NB4 (cell line): ENCODE data around the gene ZNF407.
A peak's percentile ranks its signal among the peaks of the same experiment; 100 is the strongest.

Source experiments
- DNase-seq: peaks from one replicate; pipeline ENCODE4 v3.0.0; 2010; ENCODE audit warnings: low read depth
- H3K4me3 ChIP-seq: one replicate; pipeline ENCODE4 v1.5.1; 2011; ENCODE audit warnings: mild to moderate bottlenecking, low read depth, low read length, moderate library complexity
- MYC ChIP-seq: IDR thresholded peaks from 2 replicates; pipeline ENCODE4 v1.6.1; 2011; ENCODE audit warnings: low read depth, low read length
- POLR2A ChIP-seq: IDR thresholded peaks from 2 replicates; pipeline ENCODE4 v1.6.1; 2011; ENCODE audit warnings: mild to moderate bottlenecking; ENCODE audit not compliant: insufficient read length; ENCODE audit errors: extremely low read depth
- TF ChIP-seq, protein P1 (sequence below): IDR thresholded peaks from 2 replicates; pipeline ENCODE4 v1.6.1; 2011; ENCODE audit warnings: low read depth, low read length
- TF ChIP-seq, protein P2 (sequence below): IDR thresholded peaks from one replicate; pipeline ENCODE4 v1.5.1; 2012; ENCODE audit warnings: low read depth, low read length

The ZNF407 gene

DNA sequence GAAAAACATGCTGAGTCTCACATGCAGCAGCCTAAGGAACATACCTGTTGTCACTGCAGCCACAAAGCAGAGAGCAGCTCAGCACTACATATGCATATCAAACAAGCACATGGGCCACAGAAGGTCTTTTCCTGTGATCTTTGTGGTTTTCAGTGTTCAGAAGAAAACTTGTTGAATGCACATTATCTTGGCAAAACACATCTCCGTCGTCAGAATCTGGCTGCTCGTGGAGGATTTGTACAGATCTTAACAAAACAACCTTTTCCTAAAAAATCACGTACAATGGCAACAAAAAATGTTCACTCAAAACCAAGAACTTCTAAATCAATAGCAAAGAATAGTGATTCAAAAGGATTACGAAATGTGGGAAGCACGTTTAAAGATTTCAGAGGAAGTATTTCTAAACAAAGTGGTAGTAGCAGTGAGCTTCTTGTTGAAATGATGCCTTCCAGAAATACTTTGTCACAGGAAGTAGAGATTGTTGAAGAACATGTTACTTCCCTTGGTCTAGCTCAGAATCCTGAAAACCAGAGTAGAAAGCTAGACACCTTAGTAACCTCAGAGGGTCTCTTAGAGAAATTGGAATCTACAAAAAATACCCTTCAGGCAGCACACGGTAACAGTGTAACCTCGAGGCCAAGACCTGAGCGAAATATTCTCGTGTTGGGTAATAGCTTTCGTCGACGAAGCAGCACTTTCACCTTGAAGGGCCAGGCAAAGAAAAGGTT, 34.1 kb downstream of the ZNF407 start:
- DNase-seq, result peak; percentile 42
- TF ChIP-seq POLR2A (no peak), MYC (no peak)
- TF ChIP-seq, protein P1, sequence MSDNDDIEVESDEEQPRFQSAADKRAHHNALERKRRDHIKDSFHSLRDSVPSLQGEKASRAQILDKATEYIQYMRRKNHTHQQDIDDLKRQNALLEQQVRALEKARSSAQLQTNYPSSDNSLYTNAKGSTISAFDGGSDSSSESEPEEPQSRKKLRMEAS, result no peak
- TF ChIP-seq, protein P2, sequence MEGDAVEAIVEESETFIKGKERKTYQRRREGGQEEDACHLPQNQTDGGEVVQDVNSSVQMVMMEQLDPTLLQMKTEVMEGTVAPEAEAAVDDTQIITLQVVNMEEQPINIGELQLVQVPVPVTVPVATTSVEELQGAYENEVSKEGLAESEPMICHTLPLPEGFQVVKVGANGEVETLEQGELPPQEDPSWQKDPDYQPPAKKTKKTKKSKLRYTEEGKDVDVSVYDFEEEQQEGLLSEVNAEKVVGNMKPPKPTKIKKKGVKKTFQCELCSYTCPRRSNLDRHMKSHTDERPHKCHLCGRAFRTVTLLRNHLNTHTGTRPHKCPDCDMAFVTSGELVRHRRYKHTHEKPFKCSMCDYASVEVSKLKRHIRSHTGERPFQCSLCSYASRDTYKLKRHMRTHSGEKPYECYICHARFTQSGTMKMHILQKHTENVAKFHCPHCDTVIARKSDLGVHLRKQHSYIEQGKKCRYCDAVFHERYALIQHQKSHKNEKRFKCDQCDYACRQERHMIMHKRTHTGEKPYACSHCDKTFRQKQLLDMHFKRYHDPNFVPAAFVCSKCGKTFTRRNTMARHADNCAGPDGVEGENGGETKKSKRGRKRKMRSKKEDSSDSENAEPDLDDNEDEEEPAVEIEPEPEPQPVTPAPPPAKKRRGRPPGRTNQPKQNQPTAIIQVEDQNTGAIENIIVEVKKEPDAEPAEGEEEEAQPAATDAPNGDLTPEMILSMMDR, result no peak
- no peak overlapping the region for H3K4me3 ChIP-seq

DNA sequence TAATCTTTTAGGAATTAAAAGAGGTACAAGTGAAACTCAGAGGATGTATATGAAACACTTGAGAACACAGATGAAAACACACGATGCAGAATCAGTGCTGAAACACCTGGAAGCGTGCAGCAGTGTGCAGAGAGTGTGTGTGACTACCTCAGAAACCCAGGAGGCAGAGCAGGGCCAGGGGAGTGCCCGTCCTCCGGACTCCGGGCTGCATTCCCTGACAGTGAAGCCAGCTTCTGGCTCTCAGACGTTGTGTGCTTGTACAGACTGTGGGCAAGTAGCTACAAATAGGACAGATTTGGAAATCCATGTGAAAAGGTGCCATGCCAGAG, 34.6 kb downstream of the ZNF407 start:
- H3K4me3 ChIP-seq, result no peak overlapping the region
- no peak for TF ChIP-seq POLR2A
- TF ChIP-seq, protein P1, result no peak
- TF ChIP-seq, protein P2, result no peak
- no peak for TF ChIP-seq MYC
- DNase-seq, result no peak

DNA sequence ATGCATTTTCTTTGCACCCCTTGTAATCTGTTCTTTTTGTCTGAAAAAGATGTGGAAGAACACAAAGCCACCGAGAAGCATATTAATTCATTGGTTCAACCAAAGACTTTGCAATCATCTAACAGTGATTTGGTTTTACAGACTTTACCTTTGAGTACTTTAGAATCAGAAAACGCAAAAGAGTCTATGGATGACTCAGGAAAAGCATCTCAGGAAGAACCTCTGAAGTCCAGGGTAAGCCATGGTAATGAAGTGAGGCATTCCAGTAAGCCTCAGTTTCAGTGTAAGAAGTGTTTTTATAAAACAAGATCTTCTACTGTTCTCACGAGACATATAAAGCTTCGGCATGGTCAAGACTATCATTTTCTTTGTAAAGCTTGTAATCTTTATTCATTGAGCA, 35.2 kb downstream of the ZNF407 start:
- H3K4me3 ChIP-seq, result no peak overlapping the region
- no peak for DNase-seq
- TF ChIP-seq, protein P2, result no peak
- no peak for TF ChIP-seq MYC
- TF ChIP-seq, protein P1, result no peak
- no peak for TF ChIP-seq POLR2A

DNA sequence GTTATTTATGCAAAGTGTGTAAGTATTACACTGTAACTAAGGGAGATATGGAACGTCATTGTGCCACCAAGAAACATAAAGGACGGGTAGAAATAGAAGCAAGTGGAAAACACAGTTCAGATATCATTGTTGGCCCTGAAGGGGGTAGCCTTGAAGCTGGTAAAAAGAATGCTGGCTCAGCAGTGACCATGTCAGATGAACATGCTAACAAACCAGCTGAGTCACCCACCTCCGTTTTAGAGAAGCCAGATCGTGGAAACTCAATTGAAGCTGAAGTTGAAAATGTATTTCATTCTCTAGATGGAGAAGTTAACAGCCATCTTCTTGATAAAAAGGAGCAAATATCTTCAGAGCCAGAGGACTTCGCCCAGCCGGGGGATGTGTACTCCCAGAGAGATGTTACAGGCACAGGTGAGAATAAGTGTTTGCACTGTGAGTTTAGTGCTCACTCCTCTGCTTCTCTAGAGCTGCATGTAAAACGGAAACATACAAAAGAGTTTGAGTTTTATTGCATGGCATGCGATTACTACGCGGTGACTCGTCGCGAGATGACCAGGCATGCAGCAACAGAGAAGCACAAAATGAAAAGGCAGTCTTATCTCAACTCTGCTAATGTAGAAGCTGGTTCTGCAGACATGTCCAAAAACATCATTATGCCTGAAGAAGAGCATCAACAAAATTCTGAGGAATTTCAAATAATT, 36.1 kb downstream of the ZNF407 start:
- no peak for DNase-seq

DNA sequence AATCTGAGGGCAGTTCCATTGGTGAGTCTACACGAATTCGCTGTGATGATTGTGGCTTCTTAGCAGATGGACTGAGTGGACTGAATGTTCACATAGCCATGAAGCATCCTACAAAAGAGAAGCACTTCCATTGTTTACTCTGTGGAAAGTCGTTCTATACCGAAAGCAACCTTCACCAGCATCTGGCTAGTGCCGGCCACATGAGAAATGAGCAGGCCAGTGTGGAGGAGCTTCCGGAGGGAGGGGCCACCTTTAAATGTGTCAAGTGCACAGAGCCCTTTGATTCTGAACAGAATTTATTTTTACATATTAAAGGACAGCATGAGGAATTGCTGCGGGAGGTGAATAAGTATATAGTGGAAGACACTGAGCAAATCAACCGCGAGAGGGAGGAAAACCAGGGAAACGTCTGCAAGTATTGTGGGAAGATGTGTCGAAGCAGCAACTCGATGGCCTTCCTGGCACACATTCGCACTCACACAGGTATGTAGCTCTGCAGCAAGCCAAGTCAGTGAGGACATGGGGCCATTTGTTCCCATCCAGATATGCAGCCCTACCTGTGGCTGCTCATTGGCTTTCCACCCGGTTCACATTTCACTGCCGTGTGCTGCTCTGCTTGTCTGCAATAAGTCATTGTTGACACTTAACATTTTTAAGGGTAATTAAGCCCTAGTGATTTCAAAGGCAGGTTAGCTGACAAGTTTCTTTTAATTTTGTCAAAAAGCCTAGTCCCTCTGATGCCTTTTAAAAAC, 37.7 kb downstream of the ZNF407 start:
- H3K4me3 ChIP-seq, result no peak overlapping the region
- TF ChIP-seq POLR2A, result no peak
- TF ChIP-seq, protein P1, result no peak
- TF ChIP-seq, protein P2, result no peak
- TF ChIP-seq MYC, result no peak
- no peak for DNase-seq

More for the DNA sequence above, 36.1 kb downstream of the ZNF407 start:
- TF ChIP-seq POLR2A (no peak), MYC (no peak)
- TF ChIP-seq, protein P1, result no peak
- TF ChIP-seq, protein P2, result no peak
- no peak overlapping the region for H3K4me3 ChIP-seq
